GM23338 (cell line): ENCODE data around the gene ZNF689.
A peak's percentile ranks its signal among the peaks of the same experiment; 100 is the strongest.

Source experiments
- CTCF ChIP-seq, 2 experiments: fragments of 200-600 bp in 1 of 2; sonication (generic) in 1 of 2; conservative IDR thresholded peaks; 2 replicates each; pipeline versions ENCODE4 v1.5.1 to v1.6.1; 2016 to 2017; ENCODE audit warnings: antibody characterized with exemption in 2 of 2, low read depth in 2 of 2, mild to moderate bottlenecking in 2 of 2, moderate library complexity in 1 of 2
- EZH2phosphoT487 ChIP-seq: fragments of 200-600 bp; sonication (generic); IDR thresholded peaks from one replicate; pipeline ENCODE4 v1.8.1; 2018; ENCODE audit warnings: antibody characterized with exemption; ENCODE audit not compliant: unreplicated experiment
- POLR2AphosphoS5 ChIP-seq: IDR thresholded peaks from 2 replicates; pipeline ENCODE4 v1.6.1; 2016; ENCODE audit warnings: antibody characterized with exemption, low read depth
- REST ChIP-seq: IDR thresholded peaks from one replicate; pipeline ENCODE4 v1.6.1; 2018; ENCODE audit warnings: antibody characterized with exemption; ENCODE audit not compliant: unreplicated experiment

GRCh38 chr16:30604316-30604947 is 5.8 kb downstream of the ZNF689 start:
- TF ChIP-seq POLR2AphosphoS5 (no peak), EZH2phosphoT487 (no peak), CTCF (conservative IDR thresholded peaks at IDR 0.05; ENCODE audit: low read depth in 2 of 2) (0 out of 4 replicates have a peak, but pooled peaks of 1 of the 2 experiments have one; percentile 5), REST (no peak)
